SJSA1 (cell line): ENCODE data around the gene NOBOX. TPM values are rescaled to one million over a fixed set of nuclear protein-coding genes. Genes with fewer than 3 reads are reported as not detected.

Experiments used
- DNase-seq, 2 experiments: peaks; one replicate each; pipeline ENCODE4 v3.0.0-alpha.2; 2015 to 2020; ENCODE audit warnings: low spot score in 2 of 2, low read depth in 1 of 2
- H3K27ac ChIP-seq: fragments of 250-450 bp; sonication (Bioruptor Pico); 2 replicates; pipeline ENCODE4 v1.5.1; 2020; ENCODE audit warnings: mild to moderate bottlenecking, moderate library complexity
- H3K27me3 ChIP-seq: fragments of 250-450 bp; sonication (Bioruptor Pico); replicated peaks from 2 replicates; pipeline ENCODE4 v1.5.1; 2020; ENCODE audit warnings: mild to moderate bottlenecking, moderate library complexity
- H3K36me3 ChIP-seq: fragments of 250-450 bp; sonication (Bioruptor Pico); 2 replicates; pipeline ENCODE4 v1.5.1; 2020; ENCODE audit warnings: mild to moderate bottlenecking
- H3K4me1 ChIP-seq: fragments of 250-450 bp; sonication (Bioruptor Pico); replicated peaks from 2 replicates; pipeline ENCODE4 v1.6.1; 2021; ENCODE audit warnings: mild to moderate bottlenecking
- H3K4me3 ChIP-seq: fragments of 250-450 bp; sonication (Bioruptor Pico); 2 replicates; pipeline ENCODE4 v1.5.1; 2020; ENCODE audit warnings: mild to moderate bottlenecking
- H3K9me3 ChIP-seq: fragments of 250-450 bp; sonication (Bioruptor Pico); replicated peaks from 2 replicates; pipeline ENCODE4 v1.5.1; 2020; ENCODE audit warnings: mild to moderate bottlenecking
- total RNA-seq: library from RNA; depleted of rRNA; stranded (reverse); fragments of >200 nt; shearing (Covaris generic); gene quantifications from 2 replicates; pipeline ENCODE4 v1.2.3, GENCODE V29; 2014

NOBOX gene
- total RNA-seq, 1 experiment from 2014 or later = not detected

DNA sequence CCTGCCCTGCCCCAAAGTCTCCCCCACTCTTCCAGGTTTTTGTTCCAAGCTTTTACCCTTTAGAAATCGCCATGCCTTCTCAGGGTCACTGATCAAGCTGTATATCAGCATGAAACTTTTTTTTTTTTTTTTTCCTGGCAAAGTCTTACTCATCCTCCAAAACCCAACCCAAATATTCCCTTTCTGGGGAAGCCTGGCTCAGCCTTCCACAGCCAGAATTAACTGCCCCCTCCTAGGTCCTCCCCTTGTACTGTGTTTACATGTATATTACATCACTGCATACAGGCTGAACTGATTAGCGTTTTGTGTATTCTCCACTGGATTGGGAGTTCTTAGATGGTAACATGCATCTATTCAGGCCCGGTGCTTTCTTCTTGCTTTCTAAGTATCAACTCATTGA, 4.6 kb upstream of the NOBOX start:
- Histone ChIP-seq H3K27ac (no peak overlapping the region), H3K9me3 (no peaks in the 10 kb centered on the region), H3K4me1 (no peaks in the 10 kb centered on the region), H3K27me3 (no peaks in the 10 kb centered on the region), H3K4me3 (no peak overlapping the region), H3K36me3 (no peaks in the 10 kb centered on the region)
- DNase-seq = no peak

DNA sequence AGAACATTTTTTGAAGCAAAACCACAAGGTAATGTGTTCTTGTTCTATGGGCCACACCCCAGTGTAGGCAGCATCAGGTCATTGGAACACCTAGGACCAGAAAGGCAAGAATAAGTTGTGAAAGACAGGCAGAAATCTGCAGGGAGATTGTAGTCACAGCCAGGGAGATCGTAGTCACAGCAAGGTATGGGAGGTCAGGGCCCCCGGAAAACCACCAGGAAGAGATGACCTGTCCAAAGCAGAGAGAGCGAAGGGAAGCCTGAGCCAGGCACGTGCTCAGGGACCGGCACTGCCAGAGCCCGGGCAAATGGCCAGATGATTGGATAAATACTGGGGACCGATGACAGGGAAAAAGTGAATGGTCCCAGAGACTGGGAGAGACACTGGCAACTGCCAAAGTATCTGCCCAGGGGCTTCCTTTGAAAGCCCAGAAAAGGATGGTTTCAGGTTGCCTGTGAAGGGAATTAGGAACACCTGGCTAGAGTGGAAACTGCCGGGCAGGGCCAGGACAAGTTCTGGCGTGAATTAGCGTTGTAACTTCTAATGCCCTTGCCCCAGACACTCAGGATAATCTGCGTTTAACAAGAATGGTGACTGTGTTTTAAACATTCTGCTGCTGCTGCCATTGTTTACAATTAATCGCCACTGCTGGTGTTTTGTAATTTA, 3.9 kb upstream of the NOBOX start:
- Histone ChIP-seq H3K4me1 (no peaks in the 10 kb centered on the region), H3K4me3 (no peak overlapping the region), H3K9me3 (no peaks in the 10 kb centered on the region), H3K27ac (no peak overlapping the region), H3K36me3 (no peaks in the 10 kb centered on the region), H3K27me3 (no peaks in the 10 kb centered on the region)
- DNase-seq = no peak

GRCh38 chr7:144404946-144405345, 1.5 kb upstream of the NOBOX start:
- Histone ChIP-seq H3K27ac (no peak overlapping the region), H3K9me3 (no peaks in the 10 kb centered on the region), H3K4me3 (no peak overlapping the region), H3K36me3 (no peaks in the 10 kb centered on the region), H3K27me3 (no peaks in the 10 kb centered on the region), H3K4me1 (no peaks in the 10 kb centered on the region)
- no peak for DNase-seq

- Histone ChIP-seq H3K27me3 (no peaks in the 10 kb centered on the region), H3K9me3 (no peaks in the 10 kb centered on the region), H3K4me3 (no peak overlapping the region), H3K36me3 (no peaks in the 10 kb centered on the region), H3K27ac (no peak overlapping the region), H3K4me1 (no peaks in the 10 kb centered on the region)
- no peak for DNase-seq
Observed at GRCh38 chr7:144403102-144403501, 391 bp downstream of the NOBOX start.

DNA sequence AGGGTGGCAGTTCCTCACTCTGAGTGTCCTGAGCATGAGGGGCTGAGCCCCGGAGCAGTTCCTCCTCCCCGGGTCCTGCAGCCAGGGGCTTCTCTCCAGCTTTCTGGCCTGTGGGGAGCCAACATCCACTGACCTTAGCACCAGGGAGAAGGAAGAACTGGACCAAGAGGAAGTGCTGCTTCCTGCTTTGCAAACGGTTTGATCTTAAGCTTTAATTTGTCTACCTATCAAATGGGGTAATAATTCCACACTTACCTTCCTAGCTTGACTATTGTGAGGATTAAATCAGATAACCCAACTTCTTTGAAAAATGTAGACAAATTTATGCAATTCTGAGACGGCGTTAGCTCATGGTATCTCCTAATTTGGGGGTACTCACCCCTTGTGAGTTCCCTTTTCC, 2.0 kb downstream of the NOBOX start:
- Histone ChIP-seq H3K36me3 (no peaks in the 10 kb centered on the region), H3K27ac (no peak overlapping the region), H3K4me3 (no peak overlapping the region), H3K27me3 (no peaks in the 10 kb centered on the region), H3K9me3 (no peaks in the 10 kb centered on the region), H3K4me1 (no peaks in the 10 kb centered on the region)
- no peak for DNase-seq

GRCh38 chr7:144399946-144400345, 3.5 kb downstream of the NOBOX start:
- Histone ChIP-seq H3K27me3 (no peaks in the 10 kb centered on the region), H3K36me3 (no peaks in the 10 kb centered on the region), H3K27ac (no peak overlapping the region), H3K4me3 (no peak overlapping the region), H3K9me3 (no peaks in the 10 kb centered on the region), H3K4me1 (no peaks in the 10 kb centered on the region)
- DNase-seq = no peak

DNA sequence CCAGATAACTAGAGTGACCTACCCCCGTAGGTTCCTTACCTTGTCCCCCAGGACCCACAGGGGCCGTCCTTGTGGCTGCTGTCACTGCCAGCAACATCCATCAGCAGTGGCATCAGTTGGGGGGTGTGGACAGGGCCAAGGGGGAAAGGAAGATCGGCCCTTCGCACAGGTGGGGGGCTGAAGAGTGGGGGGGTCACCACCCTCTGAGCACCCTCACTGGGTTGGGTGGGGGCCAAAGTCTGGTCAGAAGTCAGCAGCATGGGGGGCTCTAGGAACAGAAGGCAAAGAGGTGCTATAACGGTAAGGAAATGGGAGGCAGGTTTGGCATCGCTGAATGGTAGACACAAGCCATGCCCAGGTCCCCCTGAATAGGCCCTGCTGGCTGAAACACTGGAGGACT, 4.6 kb downstream of the NOBOX start:
- H3K27me3 ChIP-seq = no peaks in the 10 kb centered on the region
- H3K27ac ChIP-seq = no peak overlapping the region
- no peaks in the 10 kb centered on the region for H3K36me3 ChIP-seq
- no peaks in the 10 kb centered on the region for H3K4me1 ChIP-seq
- DNase-seq = no peak
- no peaks in the 10 kb centered on the region for H3K9me3 ChIP-seq
- no peak overlapping the region for H3K4me3 ChIP-seq

DNA sequence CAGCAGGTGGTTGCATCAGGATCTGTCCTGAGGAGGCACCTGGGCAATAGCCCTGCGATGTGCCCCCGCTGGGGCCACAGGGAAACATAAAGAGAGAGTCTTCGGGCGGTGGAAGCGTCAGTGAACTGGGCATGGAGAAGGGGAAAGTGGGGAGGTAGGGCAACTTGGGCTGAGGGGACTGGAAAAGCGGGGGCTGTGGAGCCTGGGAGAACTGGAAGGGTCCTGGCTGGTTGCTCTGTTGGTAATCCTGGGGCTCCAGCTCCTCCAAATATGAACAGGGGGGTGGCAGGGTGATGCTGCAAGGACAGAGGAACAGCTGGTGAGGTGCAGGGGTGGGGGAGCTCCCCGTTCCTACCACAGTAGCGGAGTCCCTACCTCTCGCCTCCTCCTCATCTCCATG, 5.2 kb downstream of the NOBOX start:
- Histone ChIP-seq H3K27me3 (no peaks in the 10 kb centered on the region), H3K27ac (no peak overlapping the region), H3K36me3 (no peaks in the 10 kb centered on the region), H3K9me3 (no peaks in the 10 kb centered on the region), H3K4me3 (no peak overlapping the region), H3K4me1 (no peaks in the 10 kb centered on the region)
- DNase-seq = no peak

GRCh38 chr7:144397086-144397485, 6.4 kb downstream of the NOBOX start:
- Histone ChIP-seq H3K27me3 (no peaks in the 10 kb centered on the region), H3K36me3 (no peaks in the 10 kb centered on the region), H3K27ac (no peak overlapping the region), H3K9me3 (no peaks in the 10 kb centered on the region), H3K4me3 (no peak overlapping the region), H3K4me1 (no peaks in the 10 kb centered on the region)
- DNase-seq = no peak

DNA sequence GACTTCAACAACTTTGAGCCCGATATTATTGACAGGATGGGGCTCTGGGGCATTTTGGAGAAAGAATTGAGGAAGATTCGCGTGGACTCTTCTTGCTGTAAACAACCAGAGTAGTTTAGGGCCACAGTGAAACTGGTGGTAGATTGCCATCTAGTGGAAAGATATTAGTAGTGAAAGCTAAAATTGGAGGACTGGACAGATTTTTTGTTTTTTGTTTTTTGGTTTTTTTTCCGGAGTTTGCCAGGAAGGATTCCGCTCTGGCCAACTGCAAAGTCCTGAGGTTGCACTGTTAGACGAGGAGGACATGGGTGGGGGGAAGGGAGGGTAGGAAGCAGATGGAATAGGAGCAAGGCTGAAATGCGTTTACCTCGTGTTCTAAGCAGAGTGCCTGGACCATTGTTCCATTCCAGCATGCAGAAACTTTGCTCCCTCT, 11.7 kb downstream of the NOBOX start:
- no peaks in the 10 kb centered on the region for H3K36me3 ChIP-seq
- no peaks in the 10 kb centered on the region for H3K4me1 ChIP-seq
- H3K27me3 ChIP-seq = no peaks in the 10 kb centered on the region
- no peak overlapping the region for H3K4me3 ChIP-seq
- no peaks in the 10 kb centered on the region for H3K9me3 ChIP-seq
- DNase-seq = peak in 1 of 2 experiments; percentile 18
- H3K27ac ChIP-seq = no peak overlapping the region

DNA sequence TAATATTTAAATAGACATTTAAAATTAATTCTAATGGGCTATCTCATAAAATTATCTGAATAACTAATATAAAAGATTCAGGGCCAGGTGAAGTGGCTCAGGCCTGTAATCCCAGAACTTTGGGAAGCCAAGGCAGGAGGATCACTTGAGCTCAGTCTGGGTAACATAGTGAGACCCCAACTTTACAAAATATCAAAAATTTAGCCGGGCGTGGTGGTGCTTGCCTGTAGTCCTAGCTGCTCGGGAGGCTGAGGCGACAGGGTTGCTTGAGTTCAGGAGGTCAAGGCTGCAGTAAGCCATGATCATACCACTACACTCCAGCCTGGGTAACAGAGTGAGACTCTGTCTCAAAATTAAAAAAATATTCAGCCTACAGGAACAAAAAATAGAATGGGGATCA, 12.5 kb downstream of the NOBOX start:
- H3K27ac ChIP-seq = no peak overlapping the region
- no peak overlapping the region for H3K4me3 ChIP-seq
- no peaks in the 10 kb centered on the region for H3K27me3 ChIP-seq
- H3K36me3 ChIP-seq = no peaks in the 10 kb centered on the region
- no peak for DNase-seq
- no peaks in the 10 kb centered on the region for H3K4me1 ChIP-seq
- no peaks in the 10 kb centered on the region for H3K9me3 ChIP-seq

GRCh38 chr7:144390481-144390880, 13.0 kb downstream of the NOBOX start:
- H3K4me1 ChIP-seq = no peaks in the 10 kb centered on the region
- no peaks in the 10 kb centered on the region for H3K27me3 ChIP-seq
- no peak for DNase-seq
- H3K36me3 ChIP-seq = no peaks in the 10 kb centered on the region
- H3K27ac ChIP-seq = no peak overlapping the region
- no peaks in the 10 kb centered on the region for H3K9me3 ChIP-seq
- H3K4me3 ChIP-seq = no peak overlapping the region

DNA sequence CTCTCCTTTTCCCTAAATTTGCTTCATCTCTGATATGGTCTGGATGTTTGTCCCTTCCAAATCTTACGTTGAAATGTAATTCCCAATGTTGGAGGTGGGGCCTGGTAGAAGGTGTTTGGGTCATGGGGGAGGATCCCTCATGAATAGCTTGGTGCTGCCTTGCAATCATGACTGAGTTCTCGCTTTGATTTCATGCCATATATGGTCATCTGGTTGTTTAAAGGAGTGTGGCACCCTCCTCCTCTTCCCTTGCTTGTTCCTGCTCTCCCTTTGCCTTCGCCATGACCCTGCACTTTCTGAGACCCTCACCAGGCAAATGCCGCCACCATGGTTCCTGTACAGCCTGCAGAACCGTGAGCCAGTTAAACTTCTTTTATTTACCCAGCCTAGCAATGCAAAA, 14.5 kb downstream of the NOBOX start:
- Histone ChIP-seq H3K9me3 (no peaks in the 10 kb centered on the region), H3K4me3 (no peak overlapping the region), H3K36me3 (no peaks in the 10 kb centered on the region), H3K27ac (no peak overlapping the region), H3K4me1 (peaks cover 9% of the 10 kb centered on the region), H3K27me3 (no peaks in the 10 kb centered on the region)
- no peak for DNase-seq

DNA sequence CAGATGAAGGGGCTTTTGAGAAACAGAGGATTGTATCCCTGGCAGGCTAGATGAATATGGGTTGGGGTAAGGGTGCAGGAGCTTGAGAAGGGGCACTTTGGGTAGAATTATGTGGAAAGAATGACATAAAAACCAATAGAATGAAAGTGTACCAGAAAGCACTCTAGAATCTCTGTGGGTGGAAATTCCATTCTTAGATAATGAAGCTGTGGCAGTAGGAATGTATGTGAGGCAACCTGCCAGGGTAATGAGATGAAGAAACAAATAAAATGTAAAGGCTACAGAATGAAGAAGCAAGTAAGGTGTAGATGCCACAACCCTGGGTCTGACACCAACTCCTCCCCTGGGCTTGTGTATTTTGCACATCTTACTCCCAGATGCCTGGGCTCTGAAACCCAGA, 16.8 kb downstream of the NOBOX start:
- H3K9me3 ChIP-seq = no peaks in the 10 kb centered on the region
- H3K27me3 ChIP-seq = no peaks in the 10 kb centered on the region
- DNase-seq = no peak
- no peak overlapping the region for H3K4me3 ChIP-seq
- peaks cover 11% of the 10 kb centered on the region for H3K4me1 ChIP-seq
- H3K27ac ChIP-seq = no peak overlapping the region
- no peaks in the 10 kb centered on the region for H3K36me3 ChIP-seq
